CMK (cell line): ENCODE data around the gene SLC29A2.

Experiments used
- DNase-seq: peaks from one replicate; pipeline ENCODE4 v3.0.0-alpha.2; 2010; ENCODE audit warnings: low read depth

The SLC29A2 gene

DNA sequence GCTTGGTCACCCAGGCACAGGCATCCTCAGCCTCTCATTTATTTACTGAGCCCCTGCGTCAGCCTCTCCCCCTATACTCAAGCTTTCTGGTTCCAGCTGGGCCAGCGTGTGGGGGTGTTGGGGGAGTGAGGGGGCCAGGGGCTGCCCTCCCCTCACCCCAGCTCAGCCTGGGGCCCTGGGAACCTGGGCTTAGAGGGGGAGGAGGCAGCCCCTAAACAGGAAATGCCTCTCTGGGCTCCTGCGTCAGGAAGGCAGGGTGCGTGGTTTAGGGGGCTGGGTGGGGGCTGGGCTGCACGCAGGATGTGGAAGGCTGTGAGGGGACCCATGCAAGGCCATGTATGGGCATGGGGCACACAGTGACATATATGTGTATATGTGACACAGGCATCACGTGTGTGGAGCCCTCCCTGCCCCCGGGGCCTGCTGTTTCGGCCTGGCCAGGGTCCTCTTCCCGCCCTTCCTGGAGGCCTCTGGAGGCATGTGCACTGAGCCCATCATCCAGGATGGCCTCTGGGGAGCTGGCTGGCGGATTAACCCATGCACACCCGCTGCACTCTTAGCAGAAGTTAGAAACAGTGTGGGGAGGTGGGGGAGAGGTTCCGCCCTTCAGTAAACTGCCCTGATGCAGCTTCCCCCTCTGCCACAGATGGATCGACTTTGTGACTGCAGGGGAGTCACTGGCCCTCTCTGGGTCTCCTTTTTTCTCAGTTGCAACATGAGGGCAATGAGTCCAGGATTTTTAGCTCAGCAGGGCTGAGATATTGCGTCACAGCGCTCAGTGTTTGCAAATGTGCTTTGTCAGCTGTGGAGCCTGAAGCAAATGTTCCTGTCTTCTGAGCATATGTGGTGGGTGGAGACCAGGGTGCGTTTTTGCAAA lies 53.6 kb downstream of the SLC29A2 start:
- DNase-seq, result no peak

DNA sequence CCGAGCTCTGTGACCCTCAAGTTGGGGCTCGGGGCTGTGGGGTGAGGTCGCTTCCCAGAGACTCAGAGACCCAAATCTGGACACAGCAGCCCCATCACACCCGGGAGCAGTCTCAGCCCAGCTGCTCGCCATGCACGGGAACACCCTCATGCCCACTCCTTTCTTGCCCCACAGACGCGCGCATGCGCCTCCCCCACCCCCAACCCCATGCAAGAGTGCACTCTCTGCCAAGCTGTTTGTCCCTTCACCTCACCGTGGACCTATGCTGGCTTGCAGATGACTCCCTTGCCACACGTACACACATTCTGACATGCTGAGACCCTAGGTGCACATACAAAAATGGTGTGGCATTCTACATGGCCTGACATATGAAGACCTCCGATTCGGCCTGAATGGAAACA lies 54.2 kb downstream of the SLC29A2 start:
- no peak for DNase-seq

DNA sequence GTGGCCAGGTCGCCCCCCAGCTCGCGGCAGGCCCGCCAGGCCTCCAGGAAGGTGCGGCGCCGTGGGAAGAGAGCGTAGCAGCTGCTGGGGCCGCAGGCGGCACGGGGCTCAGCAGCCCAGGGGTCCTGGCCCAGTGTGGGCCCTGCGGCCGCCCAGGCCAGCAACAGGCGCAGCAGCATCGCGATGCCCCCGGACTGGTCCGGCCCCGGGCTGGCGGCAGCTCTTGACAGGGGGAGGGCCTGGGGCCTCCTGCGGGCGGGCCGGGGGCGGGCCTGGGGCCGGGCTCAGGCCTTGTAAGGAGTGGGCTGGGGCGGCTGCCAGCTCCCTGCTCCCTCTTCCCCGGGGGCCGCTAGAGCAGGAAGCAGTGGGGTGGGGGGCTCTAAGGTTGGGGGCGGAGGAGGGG lies 54.7 kb downstream of the SLC29A2 start, which contains the start of gene CD248:
CD248 (minus strand) TSS at position 196 of the 403 bp plus-strand sequence; CDS start at position 179, 17 bp downstream.
- no peak for DNase-seq

DNA sequence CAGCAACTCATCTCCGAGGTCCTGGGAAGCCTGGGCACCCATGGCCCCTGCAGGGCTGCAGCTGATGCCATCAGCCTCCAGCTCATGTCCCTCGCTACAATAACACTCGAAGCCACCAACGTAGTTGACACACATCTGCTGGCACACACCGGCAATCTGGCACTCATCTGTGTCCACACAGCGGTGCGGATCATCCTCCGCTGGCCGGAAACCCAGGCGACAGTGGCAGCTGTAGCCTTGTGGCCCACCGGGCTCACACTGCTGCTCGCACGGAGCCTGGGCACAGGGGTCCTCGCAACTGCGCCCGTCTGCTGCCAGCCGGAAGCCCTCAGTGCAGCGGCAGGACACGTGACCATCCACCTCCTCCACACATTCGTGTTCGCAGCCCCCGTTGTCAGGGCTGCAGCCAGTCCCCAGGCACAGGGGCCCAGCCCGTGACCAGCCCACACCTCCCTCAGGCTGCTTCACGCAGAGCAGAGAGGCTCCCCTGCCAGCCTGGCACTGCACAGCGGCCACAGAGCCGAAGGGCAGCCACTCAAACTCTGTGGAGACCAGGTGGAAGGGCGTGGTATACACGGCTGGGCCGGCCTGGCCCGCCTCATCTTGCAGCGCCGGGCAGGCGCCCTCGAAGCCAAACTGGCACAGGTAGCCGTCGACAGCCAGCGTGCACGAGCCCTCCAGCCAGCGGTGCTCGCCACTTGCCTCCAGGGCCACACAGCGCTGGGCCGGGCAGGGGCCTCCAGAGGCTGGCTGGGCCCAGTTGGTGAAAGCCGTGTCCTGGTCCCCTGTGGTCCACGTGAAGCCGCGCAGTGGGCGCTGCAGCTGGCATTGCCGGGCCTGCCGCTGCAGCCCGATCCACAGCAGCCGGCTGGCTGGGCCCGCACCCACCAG lies 55.4 kb downstream of the SLC29A2 start:
- DNase-seq, result no peak

DNA sequence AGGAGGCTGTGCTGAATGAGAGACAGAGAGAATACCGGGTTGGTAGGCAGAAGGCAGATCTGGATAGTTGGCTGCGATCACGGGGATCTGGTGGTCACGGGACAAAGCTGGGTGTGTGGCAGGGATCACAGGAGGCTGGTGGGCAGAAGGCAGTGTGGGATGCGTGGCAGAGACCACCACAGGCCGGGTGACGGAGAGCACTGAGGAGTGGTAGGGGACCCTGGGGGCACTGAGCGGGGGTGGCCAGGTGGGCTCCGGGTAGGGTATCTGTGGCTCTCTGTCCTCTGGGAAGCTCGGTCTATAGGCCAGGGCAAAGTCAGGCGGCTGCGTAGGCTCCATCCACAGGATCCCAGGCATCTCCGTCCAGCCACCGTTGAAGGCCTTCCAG lies 56.1 kb downstream of the SLC29A2 start:
- no peak for DNase-seq

DNA sequence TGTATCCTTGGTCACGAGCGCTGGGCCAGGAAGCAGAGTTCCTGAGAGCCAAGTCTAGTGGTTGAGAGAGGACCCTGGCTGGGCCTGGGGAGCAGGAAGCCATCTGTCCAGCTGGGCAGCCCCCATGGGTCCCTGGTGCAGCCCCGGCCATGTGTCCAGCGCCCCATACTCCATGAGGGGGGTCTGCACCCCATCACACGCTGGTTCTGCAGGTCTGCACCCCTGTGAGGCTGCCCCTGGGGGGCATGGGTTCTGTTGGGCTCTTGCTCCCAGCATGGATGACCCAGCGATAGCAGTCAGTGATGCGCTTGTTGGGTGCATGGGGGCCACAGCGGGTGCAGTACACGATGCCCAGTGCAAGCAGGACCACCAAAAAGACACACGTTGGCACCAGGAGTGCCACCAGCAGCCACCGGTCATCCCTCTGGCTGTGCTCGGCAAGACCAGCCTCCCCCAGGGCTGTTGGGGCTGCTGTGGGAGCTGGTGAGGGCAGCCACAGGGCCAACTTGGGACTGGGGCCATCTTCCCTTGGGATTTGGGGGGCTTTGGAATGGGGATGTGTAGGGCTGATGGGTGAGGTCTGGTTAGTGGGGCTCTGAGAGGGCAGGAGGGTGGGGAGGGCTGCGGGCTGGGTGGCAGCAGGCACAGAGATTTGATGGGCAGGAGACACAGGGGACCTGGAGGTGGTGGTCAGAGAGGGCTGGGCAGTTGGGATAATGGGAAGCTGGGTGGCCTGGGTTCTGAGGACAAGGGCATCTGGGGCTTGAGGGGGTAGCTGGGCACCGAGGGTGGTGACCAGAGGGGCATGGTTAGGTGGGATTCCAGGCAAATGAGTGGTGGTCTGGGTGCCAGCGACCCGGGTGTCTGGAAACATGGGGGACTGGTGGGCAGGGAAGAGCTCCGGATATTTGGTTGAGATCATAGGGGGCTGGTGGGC lies 56.7 kb downstream of the SLC29A2 start:
- no peak for DNase-seq

DNA sequence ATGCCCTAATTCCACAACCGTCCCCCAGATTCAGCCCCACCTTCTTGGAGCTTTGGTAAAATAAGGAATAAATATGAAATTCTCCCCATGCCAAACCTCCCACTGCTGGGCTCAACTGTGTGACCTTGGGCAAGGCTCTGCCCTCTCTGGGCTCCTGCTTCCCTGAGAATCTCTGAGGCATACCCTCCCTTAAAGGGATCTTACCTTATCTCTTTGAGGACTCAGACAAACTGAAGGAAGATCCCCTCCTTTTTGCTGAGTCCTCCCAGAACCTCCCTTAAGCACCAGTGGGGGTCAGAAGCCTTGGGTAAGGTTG lies 57.4 kb downstream of the SLC29A2 start:
- no peak for DNase-seq

DNA sequence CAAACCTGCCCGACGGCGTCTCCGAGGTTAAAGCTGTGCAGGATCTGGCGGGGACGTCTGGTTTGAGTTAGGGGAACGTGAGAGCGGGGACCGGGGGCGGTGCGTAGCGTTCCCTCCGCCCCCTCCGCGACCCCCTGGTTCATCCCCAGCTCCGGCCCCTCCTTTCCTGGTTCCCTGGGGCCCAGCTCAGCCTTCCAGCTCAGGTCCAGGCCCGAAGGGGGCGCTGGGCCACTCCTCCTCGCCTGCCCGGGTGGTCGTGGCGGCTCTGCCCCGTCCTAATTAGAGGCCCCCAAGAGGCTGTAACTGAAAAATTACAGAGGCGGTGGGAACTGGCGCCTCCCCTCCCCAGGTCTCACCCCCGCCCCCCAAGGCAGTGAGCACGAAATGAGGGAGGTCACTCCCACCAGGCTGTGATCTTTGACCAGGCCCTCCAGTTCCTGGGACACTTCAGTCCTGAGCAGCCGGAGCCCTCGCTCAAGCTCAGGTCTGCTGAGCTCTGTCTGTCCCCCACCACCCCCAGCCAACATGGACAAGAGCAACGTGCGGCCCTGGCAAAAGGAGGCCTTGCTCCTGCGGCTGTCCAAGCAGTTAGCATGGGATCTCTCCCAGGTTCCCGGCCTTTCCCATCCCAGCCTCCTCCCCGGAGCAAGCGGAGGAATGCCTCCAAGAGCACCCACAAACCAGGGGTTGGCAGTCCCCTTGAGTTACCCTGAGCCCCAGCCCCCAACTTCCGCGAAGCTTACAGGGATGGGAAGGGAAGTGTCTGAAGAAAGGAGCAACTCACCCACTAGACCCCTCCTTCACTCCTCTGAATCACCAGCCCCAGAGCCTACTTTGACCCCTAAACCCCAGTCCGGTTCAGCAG lies 58.0 kb downstream of the SLC29A2 start:
- no peak for DNase-seq

DNA sequence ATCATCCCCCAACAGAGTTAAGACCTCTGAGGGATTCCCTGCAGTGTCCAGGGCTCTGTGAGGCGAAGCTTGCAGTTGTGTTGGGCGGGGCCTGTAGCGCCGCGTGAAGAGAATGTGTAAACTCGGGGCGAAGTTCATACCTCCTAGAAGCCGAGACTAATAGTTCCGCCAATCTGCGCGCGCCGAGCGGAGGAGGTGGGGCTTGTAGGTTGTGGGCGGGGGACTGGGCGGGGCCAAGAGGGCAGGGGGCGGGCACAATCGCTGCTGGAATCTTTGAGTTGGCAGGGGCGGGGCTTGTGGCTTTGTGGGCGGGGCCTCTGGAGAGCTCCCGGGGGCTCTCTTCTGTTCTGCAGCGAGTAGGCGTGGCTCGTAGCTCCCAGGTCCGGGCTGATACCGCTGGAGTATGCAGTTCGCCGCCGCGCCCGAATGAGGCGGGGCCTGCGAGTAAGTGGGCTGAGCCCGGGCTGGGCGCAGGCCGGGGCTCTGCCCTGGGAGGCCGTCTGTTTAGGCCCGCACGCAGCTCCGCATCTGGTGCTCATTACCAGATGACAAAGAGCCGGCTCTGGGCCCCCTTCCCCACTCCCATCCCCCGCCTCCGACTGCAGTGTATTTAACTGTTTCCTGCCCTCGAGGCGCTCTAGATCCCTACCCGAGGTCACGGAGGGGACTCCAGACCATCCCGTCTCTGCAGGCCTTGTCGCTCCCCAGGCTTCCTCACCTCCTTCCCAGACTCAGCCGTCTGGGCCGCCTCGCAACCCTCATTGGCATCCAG lies 58.8 kb downstream of the SLC29A2 start:
- DNase-seq, result peak; percentile 98
